IPS-11a (cell line): ENCODE results near the gene CUX1.
"Not testable (repeated sequence)": the region's sequence is repeated elsewhere in the genome, so short reads cannot be mapped to it uniquely, and the experiment has no call there.

ENCODE experiments used
- H3K4me3 ChIP-seq: one replicate; pipeline ENCODE4 v1.5.1; 2013; ENCODE audit warnings: low read depth, low read length, control low read depth

CUX1 gene

DNA sequence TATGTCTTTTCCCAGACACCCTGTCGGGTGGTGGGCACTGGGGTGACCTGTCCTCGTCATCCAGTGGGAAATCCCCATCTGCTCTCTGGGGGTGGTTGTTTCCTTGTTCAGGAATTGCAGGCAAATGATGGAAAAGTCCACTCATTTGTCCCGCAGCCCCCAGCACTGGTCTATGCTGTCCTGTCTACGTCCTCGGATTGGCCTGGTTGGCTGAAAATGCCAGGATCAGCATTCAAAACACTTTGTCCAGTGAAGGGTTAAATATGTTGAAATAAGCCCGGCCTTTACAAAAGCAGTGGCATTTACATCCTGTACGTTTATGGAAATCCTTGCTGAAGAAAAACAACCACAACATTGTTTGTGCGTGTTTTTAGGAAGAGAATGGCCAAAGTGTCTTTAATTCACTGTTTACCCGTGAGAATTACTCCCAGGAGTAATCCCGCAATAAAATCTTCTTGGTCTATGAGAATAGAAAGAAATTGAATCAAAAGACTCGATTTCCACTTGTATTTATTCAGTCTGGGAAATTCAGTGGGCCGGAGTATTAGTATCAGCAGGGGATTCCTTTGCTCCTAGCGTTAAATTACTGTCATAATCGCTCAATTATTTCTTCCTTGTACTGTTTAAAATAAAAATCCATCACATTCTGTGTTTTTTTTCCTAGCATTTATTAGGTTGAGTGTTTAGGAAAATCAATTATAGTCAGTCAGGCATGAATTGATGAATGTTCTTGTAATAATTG, 352.4 kb downstream of the CUX1 start:
- H3K4me3 ChIP-seq = no peak overlapping the region

DNA sequence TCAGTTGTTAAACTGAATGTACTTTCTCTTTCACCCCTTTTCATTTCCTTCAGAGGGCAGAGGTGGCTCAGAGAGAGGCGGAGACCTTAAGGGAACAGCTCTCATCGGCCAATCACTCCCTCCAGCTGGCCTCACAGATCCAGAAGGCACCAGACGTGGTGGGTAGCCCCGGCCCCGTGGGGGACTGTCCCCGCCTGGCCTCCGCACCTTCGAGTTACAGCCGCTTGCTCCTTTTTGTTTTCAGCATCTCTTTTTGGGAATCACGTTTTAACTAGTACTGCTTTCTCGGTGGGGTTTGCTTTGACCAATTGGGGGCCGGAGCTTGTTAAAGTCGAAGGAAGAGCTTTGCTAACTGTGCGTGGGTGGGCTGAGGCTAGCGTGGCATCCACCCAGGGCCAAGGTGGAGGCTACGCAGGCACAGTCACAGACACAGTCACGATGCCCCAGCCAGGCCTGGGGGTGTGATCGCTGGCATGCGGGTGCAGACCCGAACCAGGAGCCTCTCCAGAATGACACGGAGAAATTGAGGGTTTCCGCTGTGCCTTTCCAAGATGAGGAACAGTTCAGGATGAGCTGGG, 353.1 kb downstream of the CUX1 start:
- no peak overlapping the region for H3K4me3 ChIP-seq

GRCh38 chr7:102173669-102174068, 356.2 kb downstream of the CUX1 start:
- H3K4me3 ChIP-seq = no peak overlapping the region

DNA sequence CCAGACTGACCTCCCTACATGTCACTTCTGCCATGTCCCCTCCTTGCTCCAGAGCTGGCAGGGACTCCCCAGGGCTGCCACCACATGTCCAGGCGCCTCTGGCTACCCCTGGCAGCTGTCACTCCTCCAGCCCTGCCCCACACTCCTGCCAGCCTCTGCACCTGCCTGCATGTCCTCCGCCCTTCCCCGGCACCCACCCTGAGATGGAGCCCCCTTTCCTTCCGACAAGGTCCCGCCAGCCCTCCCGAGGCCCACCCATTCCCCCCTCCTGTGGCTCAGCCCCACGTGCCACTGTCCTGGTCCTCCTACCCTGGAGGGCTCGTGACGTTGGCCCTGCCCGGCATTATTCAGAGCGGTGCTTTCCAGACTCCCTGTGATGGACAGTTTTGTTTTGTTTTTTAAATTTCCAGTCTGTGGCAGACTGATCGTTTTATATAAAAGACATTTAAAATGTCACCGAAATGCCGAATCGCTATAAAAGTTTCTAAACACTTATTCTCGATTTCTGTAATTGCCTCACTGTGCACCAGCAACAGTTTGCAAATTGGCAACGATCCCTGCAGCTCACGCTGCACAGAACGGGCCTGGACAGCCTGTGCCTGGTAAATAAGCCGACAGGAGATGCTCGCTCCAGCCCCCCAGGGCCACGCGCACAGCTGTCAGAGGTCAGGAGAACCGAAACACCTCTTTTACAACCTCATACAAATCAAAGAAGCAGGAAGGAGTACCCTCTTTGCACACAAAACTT, 358.2 kb downstream of the CUX1 start:
- no peak overlapping the region for H3K4me3 ChIP-seq

DNA sequence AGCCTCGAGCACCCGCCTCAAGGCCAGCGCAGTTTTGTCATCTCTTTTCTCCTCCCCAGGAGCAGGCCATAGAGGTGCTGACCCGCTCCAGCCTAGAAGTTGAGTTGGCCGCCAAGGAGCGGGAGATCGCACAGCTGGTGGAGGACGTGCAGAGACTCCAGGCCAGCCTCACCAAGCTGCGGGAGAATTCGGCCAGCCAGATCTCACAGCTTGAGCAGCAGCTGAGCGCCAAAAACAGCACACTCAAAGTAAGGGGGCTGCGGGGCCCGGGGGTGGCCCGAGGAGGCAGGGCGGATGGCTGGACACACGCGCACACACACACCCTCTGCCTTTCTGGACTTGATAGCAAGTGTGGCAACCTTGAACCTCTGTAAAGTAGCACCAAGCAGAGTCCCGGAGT, 361.0 kb downstream of the CUX1 start:
- H3K4me3 ChIP-seq = no peak overlapping the region

- H3K4me3 ChIP-seq = no peak overlapping the region
These were observed 363.3 kb downstream of the CUX1 start for GRCh38 chr7:102180727-102181126.

DNA sequence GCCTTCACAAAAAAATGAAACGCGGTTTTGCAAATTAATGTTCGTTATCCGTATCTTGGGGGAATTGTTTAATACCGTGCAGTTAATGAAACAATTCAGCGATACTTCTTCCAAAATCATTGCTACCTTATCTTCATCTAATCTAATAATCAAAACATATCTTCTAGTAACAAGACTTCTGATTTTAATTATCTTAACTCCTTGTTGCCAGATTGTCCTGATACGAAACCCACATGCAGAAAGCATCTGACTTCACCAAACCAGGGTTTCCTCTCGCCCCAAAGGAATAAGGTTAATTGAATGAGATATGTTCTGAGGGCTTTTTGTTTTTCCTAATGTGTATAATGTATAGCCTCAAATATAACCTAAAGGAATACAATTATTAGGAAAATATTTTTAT, 364.1 kb downstream of the CUX1 start:
- no peak overlapping the region for H3K4me3 ChIP-seq

DNA sequence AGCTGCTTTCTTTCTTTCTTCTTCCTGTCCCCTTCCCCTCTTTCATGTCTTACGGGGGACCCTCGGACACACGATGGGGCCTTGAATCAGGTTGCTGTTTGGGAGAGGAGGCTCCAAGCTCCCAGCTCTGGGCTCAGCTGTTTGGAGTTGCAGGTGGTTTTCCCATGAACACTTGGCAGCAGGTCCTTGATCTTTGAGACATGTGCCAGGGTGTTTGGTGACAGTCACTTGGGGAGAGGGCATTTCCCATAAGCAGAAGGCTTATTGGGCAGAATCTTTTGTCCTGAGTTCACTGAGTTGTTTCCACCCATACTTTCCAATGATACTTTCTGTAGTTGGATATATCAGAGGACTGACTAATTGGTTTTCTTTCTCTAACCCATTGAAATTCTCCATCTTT, 364.6 kb downstream of the CUX1 start:
- H3K4me3 ChIP-seq = no peak overlapping the region

DNA sequence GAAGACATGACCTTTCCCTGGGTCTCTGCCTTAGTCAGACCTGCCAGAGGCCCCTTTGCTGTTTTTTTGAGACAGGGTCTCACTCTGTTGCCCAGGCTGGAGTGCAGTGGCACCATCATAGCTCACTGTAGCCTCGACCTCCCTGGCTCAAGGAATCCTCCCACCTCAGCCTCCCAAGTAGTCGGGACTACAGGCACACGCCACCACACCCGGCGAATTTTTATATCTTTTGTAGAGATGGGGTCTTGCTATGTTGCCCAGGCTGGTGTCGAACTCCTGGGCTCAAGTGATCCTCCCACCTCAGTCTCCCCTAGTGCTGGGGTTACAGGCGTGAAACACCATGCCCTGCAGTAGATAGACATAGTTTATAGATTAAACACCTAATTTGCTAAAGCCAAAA, 366.4 kb downstream of the CUX1 start:
- H3K4me3 ChIP-seq = not testable (repeated sequence)

GRCh38 chr7:102184303-102184702, 366.9 kb downstream of the CUX1 start:
- H3K4me3 ChIP-seq = no peak overlapping the region

DNA sequence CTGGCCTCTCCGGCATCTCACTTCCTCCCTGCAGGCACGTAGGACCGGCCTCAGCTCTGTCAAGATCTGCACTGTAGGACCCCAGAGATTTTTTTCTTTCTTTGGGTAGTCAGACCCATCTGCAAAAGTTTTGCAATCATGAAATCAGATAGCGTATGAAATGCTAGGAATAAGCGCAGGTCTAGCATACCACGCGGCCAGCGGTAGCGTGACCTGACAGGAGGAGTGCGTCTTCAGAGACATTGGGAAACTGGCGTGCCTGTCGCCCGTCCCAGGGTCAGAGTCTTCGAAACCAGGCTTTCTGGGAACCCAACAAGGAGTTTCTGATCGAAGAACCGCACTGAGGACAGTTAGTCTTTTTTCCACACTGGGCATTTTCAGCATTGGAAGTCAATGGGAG, 368.4 kb downstream of the CUX1 start:
- H3K4me3 ChIP-seq = no peak overlapping the region

DNA sequence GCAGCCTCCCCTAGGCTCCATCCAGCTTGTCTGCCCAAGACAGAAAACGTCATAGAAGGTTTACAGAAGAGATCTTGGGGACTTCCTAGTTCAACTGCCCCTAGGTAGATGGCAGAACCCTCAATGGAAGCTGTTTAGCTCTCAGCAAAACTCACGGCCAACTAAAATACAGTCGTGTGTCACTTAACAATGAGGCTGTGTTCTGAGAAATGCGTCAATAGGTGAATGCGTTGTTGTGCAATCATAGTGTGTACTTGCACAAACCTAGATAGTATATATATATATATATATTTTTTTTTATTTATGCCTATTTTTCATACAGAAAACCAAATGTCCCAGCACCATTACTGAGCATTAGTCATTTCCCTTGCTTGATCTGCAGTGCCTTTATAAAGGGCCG, 368.9 kb downstream of the CUX1 start:
- H3K4me3 ChIP-seq = no peak overlapping the region

- H3K4me3 ChIP-seq = no peak overlapping the region
These were observed 371.3 kb downstream of the CUX1 start for GRCh38 chr7:102188746-102189145.

- no peak overlapping the region for H3K4me3 ChIP-seq
These were observed 372.3 kb downstream of the CUX1 start for GRCh38 chr7:102189756-102190155.

GRCh38 chr7:102190776-102191350, 373.4 kb downstream of the CUX1 start:
- H3K4me3 ChIP-seq = no peak overlapping the region

DNA sequence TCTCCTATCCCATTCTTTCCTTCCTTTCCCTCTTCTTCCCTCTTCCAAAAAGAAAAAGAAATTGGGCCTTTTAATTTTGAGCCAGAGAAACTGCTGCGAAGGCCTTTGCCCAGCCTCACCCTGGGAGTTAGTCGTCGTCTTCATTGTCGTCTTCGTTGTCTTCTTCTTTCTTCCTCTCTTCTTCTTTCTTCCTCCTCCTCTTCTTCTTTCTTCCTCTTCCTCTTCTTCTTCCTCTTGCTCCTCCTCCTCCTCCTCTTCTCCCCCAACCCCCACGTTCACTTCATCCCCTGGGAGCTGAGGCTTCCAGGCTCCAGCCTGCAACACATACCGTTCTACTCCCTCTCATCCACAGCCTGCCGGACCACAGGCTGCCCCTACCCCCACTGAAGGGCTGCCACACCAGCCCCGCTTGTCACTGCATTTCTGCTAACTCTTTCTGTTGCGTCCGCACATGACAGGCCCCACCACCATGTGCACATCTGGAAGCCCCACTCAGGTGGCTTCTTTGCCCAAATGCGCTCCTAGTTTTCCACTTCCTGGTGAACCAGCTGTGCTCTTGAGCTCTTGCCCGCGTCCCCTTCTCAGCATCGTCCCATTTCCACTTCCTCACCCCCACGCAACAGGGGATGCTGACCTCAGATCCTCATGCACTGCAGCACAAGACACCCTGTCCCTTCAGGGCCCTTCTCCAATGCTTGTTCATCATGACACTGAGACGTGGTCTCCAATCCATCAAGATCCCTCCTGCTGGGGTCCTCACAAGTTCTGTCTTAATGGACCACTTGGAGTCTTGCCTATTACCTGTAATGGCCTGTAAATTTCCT, 374.3 kb downstream of the CUX1 start:
- H3K4me3 ChIP-seq = no peak overlapping the region

GRCh38 chr7:102192790-102193189, 375.4 kb downstream of the CUX1 start:
- H3K4me3 ChIP-seq = no peak overlapping the region

DNA sequence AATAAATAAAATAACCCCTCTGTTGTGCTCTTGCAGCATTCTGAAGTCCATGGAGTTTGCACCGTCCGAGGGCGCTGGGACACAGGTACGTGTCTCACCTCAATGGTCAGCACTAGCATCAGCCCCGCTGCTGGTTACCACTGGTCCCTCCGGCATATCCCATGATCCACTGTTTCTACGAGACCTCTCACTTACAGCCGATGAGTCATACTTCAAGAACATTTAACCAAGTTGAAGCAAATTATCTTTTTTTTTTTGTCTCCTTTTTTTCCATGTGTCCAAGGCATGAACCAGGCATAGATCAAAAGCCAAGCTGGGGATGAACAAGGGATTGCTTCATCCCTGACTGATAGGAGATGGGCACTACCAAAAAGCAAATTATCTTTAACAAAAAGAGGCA, 376.4 kb downstream of the CUX1 start:
- no peak overlapping the region for H3K4me3 ChIP-seq

DNA sequence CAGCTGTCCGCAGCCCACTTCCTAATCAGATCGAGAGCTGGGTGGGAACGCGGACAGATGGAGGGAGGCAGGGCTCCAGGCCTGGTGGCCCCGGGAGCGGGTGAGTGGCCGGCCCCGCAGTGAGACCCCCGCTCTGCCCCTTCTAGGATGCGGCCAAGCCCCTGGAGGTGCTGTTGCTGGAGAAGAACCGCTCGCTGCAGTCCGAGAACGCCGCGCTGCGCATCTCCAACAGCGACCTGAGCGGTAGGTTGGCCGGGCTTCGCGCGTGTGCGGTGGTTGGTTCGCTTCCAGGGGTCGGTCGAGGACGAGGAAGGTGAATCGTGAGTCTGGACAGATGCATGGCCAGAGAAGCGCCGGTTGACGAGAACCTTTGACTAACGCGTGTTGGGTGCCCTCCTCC, 377.9 kb downstream of the CUX1 start:
- H3K4me3 ChIP-seq = no peak overlapping the region

DNA sequence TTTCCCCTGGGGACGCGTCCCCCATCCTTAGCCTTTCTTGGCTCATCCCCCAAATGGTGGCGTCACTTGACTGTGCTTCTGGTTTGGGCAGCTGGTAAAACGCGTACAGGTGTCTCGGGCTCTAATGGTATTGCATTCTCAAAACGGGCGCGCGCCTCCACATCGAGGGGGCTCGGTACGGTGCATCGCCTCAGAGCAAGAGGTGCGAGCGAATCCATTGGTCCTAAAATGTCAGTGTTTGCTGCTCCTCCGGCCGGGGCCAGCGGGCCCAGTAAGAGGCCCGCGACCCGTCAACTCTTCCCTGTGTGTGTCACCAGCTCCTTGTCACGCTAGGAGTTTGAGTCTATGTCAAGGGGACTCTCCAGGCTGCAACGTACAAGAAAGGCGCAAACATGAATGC, 378.6 kb downstream of the CUX1 start:
- H3K4me3 ChIP-seq = no peak overlapping the region

DNA sequence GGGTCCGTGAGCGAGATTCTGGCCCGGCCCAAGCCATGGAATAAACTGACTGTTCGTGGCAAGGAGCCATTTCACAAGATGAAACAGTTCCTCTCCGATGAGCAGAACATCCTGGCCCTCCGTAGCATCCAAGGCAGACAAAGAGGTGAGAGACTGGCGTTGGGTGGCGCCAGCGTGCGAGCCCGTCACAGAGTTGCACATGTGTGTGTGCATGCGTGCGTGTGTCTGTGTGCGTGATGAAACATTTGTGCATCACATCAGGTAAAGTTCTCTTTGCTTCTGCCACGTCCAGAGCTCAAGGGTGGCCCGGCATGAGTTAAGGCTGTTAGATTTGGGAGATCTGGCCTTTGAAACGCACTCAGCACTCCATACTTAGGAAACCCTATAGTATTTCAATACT, 379.7 kb downstream of the CUX1 start:
- H3K4me3 ChIP-seq = no peak overlapping the region
